GM12891 (cell line): ENCODE results near the gene ARHGEF6.

Experiments used
- DNase-seq: peaks from one replicate; pipeline ENCODE4 v3.0.0; 2011; ENCODE audit warnings: low spot score; ENCODE audit not compliant: insufficient read length
- FAIRE-seq: peaks from 2 replicates; lab custom pipeline; 2011; peaks lifted over from hg19 to GRCh38; lab: Jason Lieb, UNC
- PAX5 ChIP-seq: IDR thresholded peaks from 2 replicates; pipeline ENCODE4 v1.6.1; 2011; ENCODE audit warnings: low read length, moderate library complexity, mild to moderate bottlenecking; ENCODE audit not compliant: insufficient read depth, severe bottlenecking
- POLR2A ChIP-seq: IDR thresholded peaks from 2 replicates; pipeline ENCODE4 v1.6.1; 2011; ENCODE audit warnings: low read depth, low read length, control low read depth
- POLR2AphosphoS5 ChIP-seq: IDR thresholded peaks from 2 replicates; pipeline ENCODE4 v1.6.1; 2011; ENCODE audit warnings: low read depth, low read length, control low read depth
- POU2F2 ChIP-seq: IDR thresholded peaks from 2 replicates; pipeline ENCODE4 v1.6.1; 2011; ENCODE audit warnings: low read depth, mild to moderate bottlenecking, control low read depth, low read length, moderate library complexity
- SPI1 ChIP-seq: IDR thresholded peaks from 2 replicates; pipeline ENCODE4 v1.6.1; 2011; ENCODE audit warnings: low read depth, low read length, control low read depth
- TAF1 ChIP-seq: IDR thresholded peaks from 2 replicates; pipeline ENCODE4 v1.6.1; 2011; ENCODE audit warnings: low read depth, low read length, control low read depth

Gene ARHGEF6

DNA sequence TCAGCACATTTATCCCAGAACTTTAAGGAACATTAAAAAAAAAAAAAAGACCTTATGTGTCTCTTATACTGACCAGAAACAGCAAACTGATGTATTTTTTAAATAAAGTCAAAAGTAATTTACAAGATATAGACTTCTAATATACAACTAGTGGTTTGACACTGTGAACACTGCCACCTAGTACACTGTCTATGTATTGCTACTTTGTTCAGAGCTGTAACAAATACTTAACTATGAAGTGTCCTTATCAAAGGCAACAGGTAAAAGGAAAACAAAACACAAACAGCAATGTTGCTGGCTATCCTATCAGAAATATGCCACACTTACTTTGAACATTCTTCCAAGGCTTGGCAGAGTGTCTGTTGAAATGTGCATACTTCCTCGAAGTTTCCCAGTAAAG lies 72.4 kb downstream of the ARHGEF6 start:
- no peak for DNase-seq

GRCh38 chrX:136697156-136697555 lies 83.6 kb downstream of the ARHGEF6 start:
- DNase-seq (no peak), FAIRE-seq (no peak)
- no peak for TF ChIP-seq TAF1

More for the DNA sequence above, 72.4 kb downstream of the ARHGEF6 start:
- FAIRE-seq, result peak; percentile 41
- no peak for TF ChIP-seq POLR2AphosphoS5
- no peak for TF ChIP-seq POU2F2
- TF ChIP-seq POLR2A, result no peak
- TF ChIP-seq TAF1, result no peak
- no peak for TF ChIP-seq PAX5
- no peak for TF ChIP-seq SPI1

- DNase-seq (no peak), FAIRE-seq (peak; percentile 94)
- TF ChIP-seq SPI1, result no peak
- TF ChIP-seq POU2F2, result peak; percentile 92
Observed at GRCh38 chrX:136694431-136695087, 86.2 kb downstream of the ARHGEF6 start.

GRCh38 chrX:136692271-136692670 lies 88.5 kb downstream of the ARHGEF6 start:
- DNase-seq (no peak), FAIRE-seq (peak; percentile 20)
- no peak for TF ChIP-seq POLR2A
- TF ChIP-seq TAF1, result no peak
- TF ChIP-seq PAX5, result no peak
- TF ChIP-seq SPI1, result no peak

- FAIRE-seq (peak; percentile 72), DNase-seq (no peak)
- TF ChIP-seq POU2F2, result no peak
- peak; percentile 49 for TF ChIP-seq SPI1
Observed at GRCh38 chrX:136691028-136691809, 89.5 kb downstream of the ARHGEF6 start.

GRCh38 chrX:136689436-136689835 lies 91.3 kb downstream of the ARHGEF6 start:
- TF ChIP-seq POLR2A, result no peak
- TF ChIP-seq TAF1, result no peak
- no peak for TF ChIP-seq PAX5
- FAIRE-seq (peak; percentile 80), DNase-seq (no peak)

- TF ChIP-seq POU2F2 (no peak), POLR2A (no peak), POLR2AphosphoS5 (no peak), PAX5 (no peak), TAF1 (no peak), SPI1 (no peak)
- FAIRE-seq (peak; percentile 83), DNase-seq (no peak)
Observed at GRCh38 chrX:136687457-136687856, 93.3 kb downstream of the ARHGEF6 start.

GRCh38 chrX:136684120-136684519 lies 96.6 kb downstream of the ARHGEF6 start:
- FAIRE-seq (no peak), DNase-seq (no peak)
- no peak for TF ChIP-seq PAX5
- TF ChIP-seq POLR2A, result no peak
- no peak for TF ChIP-seq POLR2AphosphoS5
- no peak for TF ChIP-seq TAF1
- no peak for TF ChIP-seq SPI1

- DNase-seq (no peak), FAIRE-seq (no peak)
- TF ChIP-seq POLR2A (no peak), POU2F2 (no peak), POLR2AphosphoS5 (no peak), TAF1 (no peak), SPI1 (no peak)
Observed at GRCh38 chrX:136679531-136679930, 101.2 kb downstream of the ARHGEF6 start.

GRCh38 chrX:136674270-136674985 lies 106.3 kb downstream of the ARHGEF6 start:
- TF ChIP-seq PAX5 (no peak), POLR2AphosphoS5 (no peak), SPI1 (no peak), TAF1 (no peak), POLR2A (no peak), POU2F2 (no peak)
- DNase-seq, result no peak
- FAIRE-seq, result peak; percentile 89
